Aorta (tissue), 5 donors: ENCODE data around the gene CHST11. TPM values are rescaled to one million over a fixed set of nuclear protein-coding genes. Genes with fewer than 3 reads are reported as not detected.

Experiments used
- ATAC-seq: fragments of 200-7000 bp; cut with Tn5 transposase; one replicate; pipeline ENCODE4 v1.9.1; 2022; ENCODE audit warnings: moderate library complexity; ENCODE audit not compliant: low FRiP score
- DNase-seq, 2 donors: peaks; one replicate each; pipeline ENCODE4 v3.0.0-alpha.2; 2020
- H3K27ac ChIP-seq, 2 donors: one replicate each; pipeline ENCODE4 v1.5.1; 2013; ENCODE audit warnings: low read length in 2 of 2, mild to moderate bottlenecking in 2 of 2, moderate library complexity in 2 of 2, control low read depth in 1 of 2, inconsistent platforms in 1 of 2, low read depth in 1 of 2
- H3K27me3 ChIP-seq, 2 donors: one replicate each; pipeline ENCODE4 v1.6.1; 2013; ENCODE audit warnings: control low read depth in 1 of 2, low read length in 1 of 2, mild to moderate bottlenecking in 1 of 2, moderate library complexity in 1 of 2; ENCODE audit not compliant: insufficient read depth in 2 of 2, control insufficient read depth in 1 of 2
- H3K36me3 ChIP-seq, 2 donors: one replicate each; pipeline ENCODE4 v1.6.1; 2013; ENCODE audit warnings: control low read depth in 1 of 2, low read length in 1 of 2, mild to moderate bottlenecking in 1 of 2; ENCODE audit not compliant: insufficient read depth in 2 of 2, control insufficient read depth in 1 of 2
- H3K4me1 ChIP-seq, 2 donors: one replicate each; pipeline ENCODE4 v1.6.1; 2013; ENCODE audit warnings: low read length in 2 of 2, control low read depth in 1 of 2, mild to moderate bottlenecking in 1 of 2, moderate library complexity in 1 of 2; ENCODE audit not compliant: insufficient read depth in 2 of 2, control insufficient read depth in 1 of 2
- H3K4me3 ChIP-seq, 2 donors: one replicate each; pipeline ENCODE4 v1.5.1; 2013; ENCODE audit warnings: low read length in 2 of 2, control low read depth in 1 of 2, mild to moderate bottlenecking in 1 of 2
- H3K9me3 ChIP-seq: one replicate; pipeline ENCODE4 v1.6.1; 2013; ENCODE audit warnings: mild to moderate bottlenecking, low read length; ENCODE audit not compliant: control insufficient read depth
- WGBS, 2 donors: extraction: QIAGEN DNeasy Blood & Tissue Kit; methylation state at CpG; one replicate each; pipeline ENCODE4 v1.1.7; 2013; 5-methylcytosine and 5-hydroxymethylcytosine counted together
- intact Hi-C, 2 donors: fragments of 100-400 bp; cut with DNase I; formaldehyde crosslinking; loops; one replicate each; pipeline versions ENCODE4 v1.14.2 to v1.15.0; 2022
- polyA plus RNA-seq, 2 donors: library from polyadenylated mRNA; stranded (reverse); fragments of 200-250 nt; gene quantifications; one replicate each; pipeline ENCODE4 v1.2.3, GENCODE V29; 2013
- total RNA-seq, 2 donors: library from RNA; stranded (reverse); fragmentation: NEBNext Ultra II Directional; extraction: Animal tissue kit (Norgen Biotek cat#: 25700); gene quantifications; one replicate each; pipeline ENCODE4 v1.2.1, GENCODE V29; 2021
- donor health status: healthy with polysubstance abuse.
- donor health status: Bipolar disorder and iron deficiency.
- donor health status: DM: no; HTN: no; CAD: no.
- donor health status: DM: no; HTN: no; CAD: no.
- donor health status: DM: yes; HTN: yes; CAD: no.

Gene CHST11
- total and polyA plus RNA-seq, 4 donors, result 2.1 to 31.0 (median 15.7) TPM

- Histone ChIP-seq H3K27me3 (no peaks in the 10 kb centered on the region), H3K4me3 (no peak overlapping the region), H3K27ac (peak overlapping the region in 1 of 2 donors; percentile 4), H3K36me3 (no peaks in the 10 kb centered on the region), H3K9me3 (no peaks in the 10 kb centered on the region), H3K4me1 (no peaks in the 10 kb centered on the region)
- intact Hi-C loops, result loop anchor here in 1 of 2 donors (5.0 kb wide), 1 partner anchor 238 kb away; the partner anchor contains the start of gene CHST11
- peak; percentile 76 to 86 for DNase-seq
- 3 to 4% methylated on average over 12 of the region's 12 CpGs for WGBS, 2 donors
- peak; percentile 81 for ATAC-seq
Measured at GRCh38 chr12:104695453-104696148, 238.9 kb downstream of the CHST11 start.

- Histone ChIP-seq H3K4me1 (peaks cover 0 to 2% of the 10 kb centered on the region in 2 donors), H3K4me3 (no peak overlapping the region), H3K36me3 (no peaks in the 10 kb centered on the region), H3K27me3 (no peaks in the 10 kb centered on the region), H3K9me3 (no peaks in the 10 kb centered on the region), H3K27ac (no peak overlapping the region)
- intact Hi-C loops, result loop anchor here in 1 of 2 donors (5.0 kb wide), 1 partner anchor 240 kb away; the partner anchor contains the start of gene CHST11
- ATAC-seq (no peak), DNase-seq (peak in 1 of 2 donors; percentile 8)
- whole genome bisulfite sequencing, 2 donors, result 88 to 90% methylated on average over 7 of the region's 7 CpGs
Measured at GRCh38 chr12:104697186-104697585, 240.4 kb downstream of the CHST11 start.

GRCh38 chr12:104698871-104699270 is 242.1 kb downstream of the CHST11 start:
- DNase-seq, result no peak
- ATAC-seq, result no peak
- no peaks in the 10 kb centered on the region for H3K36me3 ChIP-seq
- H3K4me3 ChIP-seq, result no peak overlapping the region
- 47 to 49% methylated on average over 3 of the region's 3 CpGs for whole genome bisulfite sequencing, 2 donors
- no peaks in the 10 kb centered on the region for H3K9me3 ChIP-seq
- H3K4me1 ChIP-seq, result peaks cover 0 to 4% of the 10 kb centered on the region in 2 donors
- no peak overlapping the region for H3K27ac ChIP-seq
- no peaks in the 10 kb centered on the region for H3K27me3 ChIP-seq
- intact Hi-C loops, result loop anchor here in 1 of 2 donors (5.0 kb wide), 1 partner anchor 242 kb away; the partner anchor contains the start of gene CHST11

GRCh38 chr12:104699489-104700190 is 242.9 kb downstream of the CHST11 start:
- intact Hi-C loops, result loop anchor here (5.0 to 10.0 kb wide), 2 partner anchors 75 to 242 kb away; partner anchors contain the start of gene CHST11 (in 1 of the 2)
- Histone ChIP-seq H3K27ac (no peak overlapping the region), H3K36me3 (no peaks in the 10 kb centered on the region), H3K9me3 (no peaks in the 10 kb centered on the region), H3K4me1 (peaks cover 0 to 4% of the 10 kb centered on the region in 2 donors), H3K4me3 (no peak overlapping the region), H3K27me3 (no peaks in the 10 kb centered on the region)
- 81% methylated on average over 5 of the region's 5 CpGs for WGBS, 2 donors
- ATAC-seq (no peak), DNase-seq (peak in 1 of 2 donors; percentile 43)

GRCh38 chr12:104700324-104700723 is 243.6 kb downstream of the CHST11 start:
- Histone ChIP-seq H3K27ac (no peak overlapping the region), H3K9me3 (no peaks in the 10 kb centered on the region), H3K27me3 (no peaks in the 10 kb centered on the region), H3K4me1 (peaks cover 0 to 4% of the 10 kb centered on the region in 2 donors), H3K36me3 (no peaks in the 10 kb centered on the region), H3K4me3 (no peak overlapping the region)
- intact Hi-C loops, result loop anchor here in 1 of 2 donors (10.0 kb wide), 1 partner anchor 76 kb away; no protein-coding TSS in a partner anchor
- no peak for ATAC-seq
- DNase-seq, result no peak
- 98 to 100% methylated on average over 1 of the region's 1 CpG for WGBS, 2 donors

- ATAC-seq, result no peak
- 90% methylated on average over 7 of the region's 7 CpGs for WGBS, 2 donors
Measured at GRCh38 chr12:104701301-104701700, 244.6 kb downstream of the CHST11 start.

GRCh38 chr12:104701756-104702155 is 245.0 kb downstream of the CHST11 start:
- DNase-seq, result peak; percentile 30 to 51

More at GRCh38 chr12:104701301-104701700, 244.6 kb downstream of the CHST11 start:
- Histone ChIP-seq H3K4me1 (peaks cover 0 to 4% of the 10 kb centered on the region in 2 donors), H3K36me3 (no peaks in the 10 kb centered on the region), H3K4me3 (no peak overlapping the region), H3K27me3 (no peaks in the 10 kb centered on the region), H3K9me3 (no peaks in the 10 kb centered on the region), H3K27ac (no peak overlapping the region)
- intact Hi-C loops, result loop anchor here in 1 of 2 donors (10.0 kb wide), 1 partner anchor 76 kb away; no protein-coding TSS in a partner anchor
- peak; percentile 24 to 63 for DNase-seq

GRCh38 chr12:104702565-104703139 is 245.9 kb downstream of the CHST11 start:
- Histone ChIP-seq H3K4me1 (peaks cover 0 to 4% of the 10 kb centered on the region in 2 donors), H3K27me3 (no peaks in the 10 kb centered on the region), H3K36me3 (no peaks in the 10 kb centered on the region), H3K4me3 (no peak overlapping the region), H3K27ac (peak overlapping the region in 1 of 2 donors; percentile 27), H3K9me3 (no peaks in the 10 kb centered on the region)
- 8 to 10% methylated on average over 21 of the region's 21 CpGs for WGBS, 2 donors
- intact Hi-C loops, result loop anchor here in 1 of 2 donors (10.0 kb wide), 1 partner anchor 78 kb away; no protein-coding TSS in a partner anchor
- DNase-seq (peak; percentile 80 to 89), ATAC-seq (peak; percentile 83)

More at GRCh38 chr12:104701756-104702155, 245.0 kb downstream of the CHST11 start:
- Histone ChIP-seq H3K36me3 (no peaks in the 10 kb centered on the region), H3K4me3 (no peak overlapping the region), H3K27ac (no peak overlapping the region), H3K27me3 (no peaks in the 10 kb centered on the region), H3K4me1 (peaks cover 0 to 4% of the 10 kb centered on the region in 2 donors), H3K9me3 (no peaks in the 10 kb centered on the region)
- ATAC-seq, result no peak
- WGBS, 2 donors, result 97 to 99% methylated on average over 3 of the region's 3 CpGs
- intact Hi-C loops, result loop anchor here in 1 of 2 donors (10.0 kb wide), 1 partner anchor 77 kb away; no protein-coding TSS in a partner anchor
